GM18520 (cell line): ENCODE data around the gene NBPF3.
"Not testable (repeated sequence)": the region's sequence is repeated elsewhere in the genome, so short reads cannot be mapped to it uniquely, and the experiment has no call there.

Experiments
- ATAC-seq: cut with Tn5 transposase; IDR thresholded peaks from one replicate; pipeline ENCODE4 v1.9.1; 2021; ENCODE audit not compliant: unreplicated experiment

Gene NBPF3, protein sequence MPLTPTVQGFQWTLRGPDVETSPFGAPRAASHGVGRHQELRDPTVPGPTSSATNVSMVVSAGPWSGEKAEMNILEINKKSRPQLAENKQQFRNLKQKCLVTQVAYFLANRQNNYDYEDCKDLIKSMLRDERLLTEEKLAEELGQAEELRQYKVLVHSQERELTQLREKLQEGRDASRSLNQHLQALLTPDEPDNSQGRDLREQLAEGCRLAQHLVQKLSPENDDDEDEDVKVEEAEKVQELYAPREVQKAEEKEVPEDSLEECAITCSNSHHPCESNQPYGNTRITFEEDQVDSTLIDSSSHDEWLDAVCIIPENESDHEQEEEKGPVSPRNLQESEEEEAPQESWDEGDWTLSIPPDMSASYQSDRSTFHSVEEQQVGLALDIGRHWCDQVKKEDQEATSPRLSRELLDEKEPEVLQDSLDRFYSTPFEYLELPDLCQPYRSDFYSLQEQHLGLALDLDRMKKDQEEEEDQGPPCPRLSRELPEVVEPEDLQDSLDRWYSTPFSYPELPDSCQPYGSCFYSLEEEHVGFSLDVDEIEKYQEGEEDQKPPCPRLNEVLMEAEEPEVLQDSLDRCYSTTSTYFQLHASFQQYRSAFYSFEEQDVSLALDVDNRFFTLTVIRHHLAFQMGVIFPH

DNA sequence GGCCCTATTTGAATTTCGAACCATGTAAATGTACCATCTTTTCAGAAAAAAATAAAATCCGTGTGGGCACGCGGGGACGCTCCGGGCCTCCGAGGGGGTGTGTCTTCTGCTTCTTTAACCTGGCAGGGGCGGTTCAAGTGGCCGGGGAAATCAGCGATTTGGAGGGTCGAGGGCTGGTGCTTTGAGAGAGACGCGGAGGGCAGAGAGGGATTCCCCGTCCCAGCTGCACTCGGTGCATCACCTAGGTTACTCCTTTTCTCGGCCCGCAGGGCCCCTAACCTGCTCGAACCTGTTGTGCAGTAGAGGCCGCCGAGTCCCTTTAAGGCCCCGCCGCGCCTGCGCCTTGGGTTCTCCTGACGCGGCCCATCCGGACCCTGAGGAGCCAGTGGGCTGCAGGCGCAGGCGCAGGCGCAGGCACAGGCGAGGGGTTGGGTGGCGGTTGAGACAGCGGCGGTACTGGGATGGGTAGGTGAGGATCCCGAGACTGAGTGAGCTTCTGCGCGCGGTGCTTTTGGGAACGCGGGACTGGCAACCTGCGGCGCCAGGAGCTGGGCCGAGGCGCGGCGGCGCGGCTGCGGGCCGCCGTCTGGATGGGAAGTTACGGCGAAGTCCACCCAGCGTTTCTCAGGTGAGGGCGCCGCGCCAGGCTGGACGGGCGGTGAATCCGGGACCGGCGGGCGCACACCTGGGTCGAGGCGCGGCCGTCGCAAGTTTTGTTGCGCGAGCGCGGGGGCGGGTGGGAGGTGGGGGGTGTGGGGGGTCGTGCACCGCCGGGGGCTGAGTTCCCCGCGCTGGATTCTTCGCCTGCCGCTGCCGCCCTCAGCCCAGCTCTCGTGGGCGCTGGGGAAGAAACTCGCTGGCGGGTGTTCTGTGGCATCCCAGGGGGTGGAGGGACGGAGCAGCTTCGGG lies at the start of gene NBPF3:
Gene NBPF3, plus strand, starts transcription at position 417 of the 909 bp plus-strand sequence. CDS start 4,950 bp downstream, outside the sequence.
- ATAC-seq: peak; percentile 78

DNA sequence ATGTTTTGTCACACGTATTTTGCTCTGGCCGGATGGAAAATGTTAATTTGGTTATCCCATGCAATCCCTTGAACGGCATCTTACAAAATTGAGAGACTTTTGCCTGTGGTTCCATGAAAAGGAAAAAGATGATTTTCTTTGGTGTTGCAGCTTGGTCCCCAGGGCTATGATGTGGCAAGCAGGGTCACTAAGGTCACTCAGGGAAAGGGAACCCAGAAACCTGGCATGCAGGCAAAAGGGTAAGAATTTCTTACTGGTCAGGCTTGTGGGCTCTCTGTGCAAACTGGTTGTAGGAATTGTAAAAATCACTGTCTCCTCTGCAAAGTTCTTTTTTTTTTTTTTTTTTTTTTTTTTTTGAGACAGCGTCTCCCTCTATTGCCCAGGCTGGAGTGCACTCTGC lies 48.4 kb upstream of the NBPF3 start:
- no peak for ATAC-seq

DNA sequence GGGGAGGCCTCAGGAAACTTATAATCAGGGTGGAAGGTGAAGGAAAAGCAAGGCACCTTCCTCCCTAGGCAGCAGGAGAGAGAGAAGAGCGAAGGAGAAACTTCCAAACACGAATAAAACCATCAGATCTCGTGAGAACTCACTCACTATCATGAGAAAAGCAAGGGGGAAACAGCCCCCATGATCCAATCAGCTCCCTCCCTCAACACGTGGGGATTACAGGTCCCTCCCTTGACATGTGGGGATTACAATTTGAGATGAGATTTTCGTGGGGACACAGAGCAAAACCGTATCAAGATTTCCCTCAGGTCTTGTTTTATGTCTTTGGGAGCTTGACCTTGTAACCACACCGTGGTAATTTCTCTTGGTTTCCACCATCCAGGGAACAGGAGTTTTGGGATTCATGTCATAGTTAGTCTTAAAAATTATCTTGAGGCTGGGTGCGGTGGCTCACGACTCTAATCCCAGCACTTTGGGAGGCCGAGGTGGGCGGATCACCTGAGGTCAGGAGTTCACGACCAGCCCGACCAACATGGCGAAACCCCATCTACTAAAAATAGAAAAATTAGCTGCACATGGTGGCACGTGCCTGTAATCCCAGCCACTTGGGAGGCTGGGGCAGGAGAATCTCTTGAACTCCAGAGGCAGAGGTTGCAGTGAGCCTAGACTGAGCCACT lies 47.2 kb upstream of the NBPF3 start:
- no peak for ATAC-seq

DNA sequence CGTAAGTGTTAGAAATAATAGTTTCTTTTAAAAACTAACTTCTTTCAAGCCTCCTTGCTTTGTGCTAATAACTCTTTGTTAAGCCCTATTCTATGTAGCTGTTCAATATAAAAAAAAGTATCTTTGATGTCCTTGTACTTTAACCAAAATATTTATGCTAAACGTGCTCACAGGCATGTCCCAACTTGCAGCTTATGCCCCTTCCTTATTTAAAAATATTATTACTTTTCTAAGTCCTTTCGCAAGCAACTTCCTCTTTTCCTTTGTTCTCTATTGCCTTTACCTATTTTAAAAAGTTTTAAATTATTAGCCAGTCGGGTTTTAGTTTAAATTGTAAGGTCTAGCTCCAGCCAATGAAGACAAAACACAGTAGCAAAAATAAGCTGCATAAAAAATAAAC lies 43.4 kb upstream of the NBPF3 start:
- ATAC-seq: no peak

DNA sequence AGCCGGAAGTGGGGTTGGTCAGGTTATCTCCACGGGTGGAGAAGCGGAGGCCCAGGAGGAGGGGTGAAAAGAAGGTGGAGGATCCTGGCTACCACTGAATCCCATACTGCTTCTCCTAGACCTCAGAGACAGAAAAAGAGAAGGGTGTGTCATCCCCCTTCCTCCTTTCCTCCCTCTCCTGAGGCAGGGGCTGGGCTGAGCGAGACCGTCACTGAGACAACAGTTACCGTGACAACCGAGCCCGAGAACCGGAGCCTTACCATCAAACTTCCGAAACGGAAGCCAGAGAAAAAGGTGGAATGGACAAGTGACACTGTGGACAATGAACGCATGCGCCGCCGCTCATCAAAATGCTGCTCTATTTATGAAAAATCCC lies 42.1 kb upstream of the NBPF3 start:
- no peak for ATAC-seq

DNA sequence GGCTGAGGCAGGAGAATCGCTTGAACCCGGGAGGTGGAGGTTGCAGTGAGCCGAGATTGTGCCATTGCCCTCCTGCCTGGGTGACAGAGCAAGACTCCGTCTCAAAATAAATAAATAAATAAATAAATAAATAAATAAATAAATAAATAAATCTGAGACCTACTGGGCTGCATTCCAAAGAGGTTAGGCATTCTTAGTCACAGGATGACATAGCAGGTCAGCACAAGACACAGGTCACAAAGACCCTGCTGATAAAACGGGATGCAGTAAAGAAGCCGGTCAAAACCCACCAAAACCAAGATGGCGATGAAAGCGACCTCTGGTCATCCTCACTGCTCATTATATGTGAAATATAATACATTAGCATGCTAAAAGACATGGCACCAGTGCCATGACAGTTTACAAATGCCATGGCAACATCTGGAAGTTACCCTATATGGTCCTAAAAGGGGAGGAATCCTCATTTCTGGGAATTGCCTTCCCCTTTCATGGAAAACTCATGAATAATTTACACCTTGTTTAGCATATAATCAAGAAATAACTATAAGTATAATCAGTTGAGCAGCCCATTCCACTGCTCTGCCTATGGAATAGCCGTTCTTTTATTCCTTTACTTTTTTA lies 38.1 kb upstream of the NBPF3 start:
- ATAC-seq: not testable (repeated sequence)

DNA sequence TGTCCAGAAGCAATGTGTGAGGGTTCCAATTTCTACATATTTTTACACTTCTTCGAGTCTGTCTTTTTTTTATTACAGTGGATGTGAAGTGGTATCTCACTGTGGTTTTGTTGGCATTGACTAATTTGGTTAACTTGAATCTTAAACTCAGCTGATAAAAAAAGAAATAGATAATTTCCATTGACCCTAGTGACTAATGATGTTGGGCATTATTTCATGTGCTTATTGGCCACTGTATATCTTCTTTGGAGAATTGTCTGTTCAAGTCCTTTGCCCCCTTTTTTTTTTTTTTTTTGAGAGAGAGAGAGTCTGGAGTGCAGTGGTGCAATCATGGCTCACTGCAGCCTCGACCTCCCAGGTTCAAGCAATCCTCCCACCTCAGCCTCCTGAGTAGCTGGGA lies 33.3 kb upstream of the NBPF3 start:
- ATAC-seq: no peak

DNA sequence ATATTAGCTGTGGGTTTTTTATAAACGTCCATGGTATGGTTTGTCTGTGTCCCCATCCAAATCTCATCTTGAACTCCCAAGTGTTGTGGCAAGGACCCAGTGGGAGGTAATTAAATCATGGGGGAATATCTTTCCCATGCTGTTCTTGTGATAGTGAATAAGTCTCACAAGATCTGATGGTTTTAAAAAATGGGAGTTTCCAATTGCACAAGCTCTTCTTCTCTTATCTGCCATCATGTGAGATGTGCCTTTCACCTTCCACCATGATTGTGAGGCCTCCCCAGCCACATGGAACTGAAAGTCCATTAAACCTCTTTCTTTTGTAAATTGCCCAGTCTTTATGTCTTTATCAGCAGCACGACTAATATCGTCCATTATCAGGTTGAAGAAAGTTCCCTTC lies 30.0 kb upstream of the NBPF3 start:
- ATAC-seq: not testable (repeated sequence)

DNA sequence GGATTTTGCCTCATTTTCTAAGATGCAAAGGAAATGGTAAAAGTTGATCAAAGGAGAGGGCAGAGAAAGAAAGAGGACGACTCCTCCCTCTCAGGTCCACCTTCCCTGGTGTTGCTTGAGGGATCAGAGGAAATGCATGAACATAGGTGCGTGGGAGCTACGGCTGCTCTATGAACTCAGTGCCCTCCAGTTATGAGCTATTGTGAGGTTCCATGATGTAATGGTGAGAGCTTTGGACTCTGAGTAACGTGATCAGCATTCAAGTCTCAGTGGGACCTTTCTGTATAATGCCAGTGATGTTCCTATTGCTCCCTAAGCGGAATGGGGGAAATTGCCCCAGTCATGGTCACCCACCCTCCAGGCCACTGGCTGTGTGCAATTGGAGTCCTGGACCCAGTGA lies 25.9 kb upstream of the NBPF3 start:
- no peak for ATAC-seq

DNA sequence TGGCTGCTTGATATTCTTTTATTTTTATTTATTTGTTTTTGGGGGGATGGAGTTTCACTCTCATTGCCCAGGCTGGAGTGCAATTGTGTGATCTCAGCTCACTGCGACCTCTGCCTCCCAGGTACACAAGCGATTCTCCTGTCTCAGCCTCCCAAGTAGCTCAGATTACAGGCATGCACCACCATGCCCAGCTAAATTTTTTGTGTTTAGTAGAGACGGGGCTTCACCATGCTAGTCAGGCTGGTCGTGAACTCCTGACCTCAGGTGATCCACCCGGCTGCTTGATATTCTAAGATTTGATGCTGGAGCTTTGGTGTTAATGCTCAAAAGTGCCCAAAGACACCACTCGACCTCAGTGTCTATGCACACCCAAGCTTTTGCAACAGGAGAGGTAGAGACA lies 19.6 kb upstream of the NBPF3 start:
- not testable (repeated sequence) for ATAC-seq

DNA sequence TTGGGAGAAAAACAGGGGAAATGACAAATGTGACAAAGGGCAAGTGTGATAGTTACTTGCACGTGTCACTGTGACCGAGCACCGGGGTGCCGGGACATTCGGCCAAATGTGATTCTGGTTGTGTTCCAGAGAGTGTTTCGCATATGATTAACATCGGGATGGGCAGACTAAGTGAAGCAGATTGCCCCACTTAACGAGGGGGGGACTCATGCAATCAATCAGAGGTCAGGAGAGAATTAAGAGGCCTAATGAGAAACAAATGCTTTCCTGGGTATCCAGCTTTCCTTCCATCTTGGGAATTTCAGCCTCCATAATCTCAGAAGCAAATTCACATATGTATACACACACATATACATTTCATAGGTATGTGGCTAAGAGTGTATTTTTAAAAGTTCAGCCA lies 18.6 kb upstream of the NBPF3 start:
- ATAC-seq: not testable (repeated sequence)

DNA sequence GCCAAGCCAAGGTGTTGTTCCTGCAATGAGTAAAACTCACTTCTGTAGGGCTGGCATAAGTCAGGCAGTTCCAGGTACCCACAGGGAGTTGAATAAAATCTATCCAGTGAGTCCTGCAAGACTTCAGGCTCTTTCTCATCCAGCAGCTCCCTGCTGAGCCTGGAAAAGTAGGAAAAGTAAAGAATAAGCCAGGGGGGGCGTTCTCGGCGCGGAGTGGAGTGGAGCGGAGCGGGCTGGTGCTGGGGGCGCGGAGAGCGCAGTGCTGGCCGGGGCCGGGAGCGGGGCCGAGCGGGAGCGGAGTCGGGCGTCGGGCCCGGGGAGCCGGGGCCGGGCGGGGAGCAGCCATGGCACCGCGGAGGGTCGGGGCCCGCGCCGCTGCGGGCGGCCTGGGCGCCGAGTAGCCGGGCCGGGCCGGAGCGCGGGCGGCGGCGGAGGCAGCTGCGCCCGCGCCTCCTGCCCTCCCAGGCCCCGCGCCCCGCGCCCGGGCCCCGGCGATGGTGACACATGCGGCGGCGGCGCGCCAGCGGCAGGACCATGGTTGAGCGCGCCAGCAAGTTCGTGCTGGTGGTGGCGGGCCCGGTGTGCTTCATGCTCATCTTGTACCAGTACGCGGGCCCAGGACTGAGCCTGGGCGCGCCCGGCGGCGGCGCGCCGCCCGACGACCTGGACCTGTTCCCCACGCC lies 12.0 kb upstream of the NBPF3 start:
- not testable (repeated sequence) for ATAC-seq

DNA sequence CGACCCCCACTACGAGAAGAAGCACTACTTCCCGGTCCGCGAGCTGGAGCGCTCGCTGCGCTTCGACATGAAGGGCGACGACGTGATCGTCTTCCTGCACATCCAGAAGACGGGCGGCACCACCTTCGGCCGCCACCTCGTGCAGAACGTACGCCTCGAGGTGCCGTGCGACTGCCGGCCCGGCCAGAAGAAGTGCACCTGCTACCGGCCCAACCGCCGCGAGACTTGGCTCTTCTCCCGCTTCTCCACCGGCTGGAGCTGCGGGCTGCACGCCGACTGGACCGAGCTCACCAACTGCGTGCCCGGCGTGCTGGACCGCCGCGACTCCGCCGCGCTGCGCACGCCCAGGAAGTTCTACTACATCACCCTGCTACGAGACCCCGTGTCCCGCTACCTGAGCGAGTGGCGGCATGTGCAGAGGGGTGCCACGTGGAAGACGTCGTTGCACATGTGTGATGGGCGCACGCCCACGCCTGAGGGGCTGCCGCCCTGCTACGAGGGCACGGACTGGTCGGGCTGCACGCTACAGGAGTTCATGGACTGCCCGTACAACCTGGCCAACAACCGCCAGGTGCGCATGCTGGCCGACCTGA lies 11.4 kb upstream of the NBPF3 start:
- ATAC-seq: not testable (repeated sequence)

DNA sequence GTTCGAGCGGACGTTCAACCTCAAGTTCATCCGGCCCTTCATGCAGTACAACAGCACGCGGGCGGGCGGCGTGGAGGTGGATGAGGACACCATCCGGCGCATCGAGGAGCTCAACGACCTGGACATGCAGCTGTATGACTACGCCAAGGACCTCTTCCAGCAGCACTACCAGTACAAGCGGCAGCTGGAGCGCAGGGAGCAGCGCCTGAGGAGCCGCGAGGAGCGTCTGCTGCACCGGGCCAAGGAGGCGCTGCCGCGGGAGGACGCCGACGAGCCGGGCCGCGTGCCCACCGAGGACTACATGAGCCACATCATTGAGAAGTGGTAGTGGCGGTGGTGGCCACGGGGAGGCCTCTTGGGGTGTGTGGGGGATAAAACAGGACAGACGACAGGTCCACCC lies 10.7 kb upstream of the NBPF3 start:
- not testable (repeated sequence) for ATAC-seq

DNA sequence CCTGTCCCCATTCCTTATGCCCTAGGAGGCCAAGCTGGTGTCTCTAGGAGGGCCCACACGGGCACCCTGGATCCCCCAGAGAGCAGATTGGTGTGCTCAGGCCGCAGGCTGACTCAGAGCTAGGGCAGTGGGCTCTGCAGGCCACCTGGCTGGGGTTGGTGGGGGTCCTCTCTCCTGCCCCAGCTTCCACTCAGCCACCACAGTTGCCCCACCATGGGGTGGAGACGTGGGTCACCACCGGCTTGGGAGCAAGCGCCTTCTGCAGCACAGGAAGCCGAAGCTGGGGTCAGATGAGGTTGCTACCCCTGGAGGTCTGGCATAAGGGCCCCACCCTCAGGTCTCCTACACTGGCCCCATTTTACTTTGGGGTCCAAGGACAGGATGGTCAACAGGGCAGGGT lies 9.1 kb upstream of the NBPF3 start:
- ATAC-seq: not testable (repeated sequence)

DNA sequence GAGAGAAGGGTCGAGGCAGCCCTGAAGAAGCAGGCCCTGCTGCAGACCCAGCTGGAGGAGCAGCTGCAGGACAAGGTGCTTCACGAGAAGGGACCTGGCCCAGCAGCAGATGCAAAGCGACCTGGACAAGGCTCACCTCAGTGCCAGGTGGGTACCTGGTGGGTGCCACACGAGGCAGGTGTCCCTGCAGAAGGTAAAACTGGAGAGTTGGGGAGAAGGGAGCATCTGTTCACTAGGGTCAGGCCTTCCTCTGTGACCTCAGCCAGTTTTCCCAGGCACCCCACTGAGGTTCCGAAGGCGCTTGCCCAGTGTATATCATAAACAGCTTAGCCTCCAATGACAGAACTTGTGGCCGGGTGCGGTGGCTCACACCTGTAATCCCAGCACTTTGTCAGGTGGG lies 5.5 kb upstream of the NBPF3 start:
- ATAC-seq: no peak

DNA sequence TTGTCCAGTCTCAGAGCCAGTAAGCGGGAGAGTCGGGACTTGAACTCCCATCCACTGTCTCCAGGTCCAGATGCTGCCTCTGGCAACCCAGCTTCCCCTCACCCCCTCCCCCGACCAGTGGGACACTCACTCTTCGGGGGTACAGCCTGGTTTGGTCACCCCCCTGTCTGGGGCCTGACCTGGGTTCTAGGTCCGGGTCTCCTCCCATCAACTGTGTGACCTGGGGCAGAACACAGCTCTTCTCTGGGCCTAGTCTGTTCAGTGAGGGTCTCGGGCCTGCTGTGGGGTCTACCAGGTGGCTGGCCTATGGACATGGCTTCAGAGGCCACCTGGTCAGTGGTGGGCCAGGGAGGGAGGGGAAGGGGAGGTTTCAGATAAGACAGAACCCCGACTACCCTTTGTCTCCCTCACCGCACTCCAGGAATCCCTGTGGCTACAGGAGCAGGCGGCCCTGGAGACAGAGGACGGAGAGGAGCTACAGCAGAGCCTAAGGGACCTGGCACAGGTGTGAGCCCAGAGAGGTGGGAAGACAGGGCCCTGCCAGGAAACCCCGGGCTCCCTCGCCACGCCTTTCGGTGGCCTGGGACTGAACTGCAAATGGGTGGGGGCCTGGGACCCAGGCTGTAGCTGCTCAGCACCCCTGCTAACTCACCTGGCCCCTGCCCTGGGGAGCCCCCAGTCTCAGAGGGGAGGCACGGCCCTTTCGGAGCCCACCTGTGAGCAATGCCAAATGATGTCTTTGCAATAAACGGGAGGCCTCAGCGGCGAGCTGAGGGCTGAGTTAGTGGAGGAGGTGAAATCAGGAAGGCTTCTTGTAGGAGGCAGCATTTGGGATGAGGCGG lies 4.1 kb upstream of the NBPF3 start:
- no peak for ATAC-seq

DNA sequence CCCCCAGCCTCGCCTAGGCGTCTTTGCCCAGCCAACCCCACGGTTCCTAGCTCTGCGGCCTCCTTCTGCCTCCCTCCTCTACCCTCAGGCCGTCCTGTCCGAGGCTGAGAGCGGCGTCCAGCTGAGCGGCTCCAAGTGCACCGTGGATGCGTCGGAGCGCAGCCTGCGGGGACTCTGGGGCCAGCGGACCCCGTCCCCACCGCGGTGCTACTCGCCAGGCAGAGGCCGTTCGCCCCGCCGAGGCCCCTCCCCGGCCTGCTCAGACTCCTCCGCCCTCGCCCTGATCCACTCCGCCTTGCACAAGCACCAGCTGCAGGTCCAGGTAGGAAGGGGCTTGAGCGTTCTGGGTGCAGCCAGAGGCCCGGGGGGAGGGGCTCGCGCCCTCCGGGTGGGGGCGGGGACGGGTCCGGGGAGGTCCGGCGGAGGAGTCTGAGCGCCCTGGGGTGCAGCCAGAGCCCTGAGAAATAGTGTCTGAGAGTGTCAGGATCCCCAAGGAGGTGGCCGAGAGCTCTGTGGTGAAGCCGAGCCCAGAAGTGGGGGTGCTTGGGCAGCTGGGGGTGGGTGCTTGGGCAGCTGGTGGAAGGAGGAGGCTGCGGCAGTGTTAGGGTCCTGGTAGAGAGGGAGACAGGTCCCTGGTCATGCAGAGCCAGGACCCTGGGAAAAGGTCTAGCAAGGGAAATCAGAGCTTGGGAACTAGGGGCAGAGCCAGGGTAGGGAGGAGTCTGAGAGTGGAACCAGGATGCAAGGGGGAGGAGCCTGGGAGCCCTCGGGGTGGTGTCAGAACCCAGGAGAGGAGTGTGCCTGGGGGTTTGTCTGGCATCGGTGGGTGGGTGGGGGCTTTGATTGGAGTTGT lies 3.2 kb upstream of the NBPF3 start:
- no peak for ATAC-seq
